Ramos (cell line): ENCODE measurements around the gene RBP4.

Source experiments
- in situ Hi-C: fragments of 300-500 bp; cut with MboI; formaldehyde crosslinking; loops from one replicate; pipeline ENCODE4 v1.14.3; 2022; ENCODE audit warnings: low sequenced_read_pairs; ENCODE audit not compliant: unreplicated experiment

Gene RBP4

DNA sequence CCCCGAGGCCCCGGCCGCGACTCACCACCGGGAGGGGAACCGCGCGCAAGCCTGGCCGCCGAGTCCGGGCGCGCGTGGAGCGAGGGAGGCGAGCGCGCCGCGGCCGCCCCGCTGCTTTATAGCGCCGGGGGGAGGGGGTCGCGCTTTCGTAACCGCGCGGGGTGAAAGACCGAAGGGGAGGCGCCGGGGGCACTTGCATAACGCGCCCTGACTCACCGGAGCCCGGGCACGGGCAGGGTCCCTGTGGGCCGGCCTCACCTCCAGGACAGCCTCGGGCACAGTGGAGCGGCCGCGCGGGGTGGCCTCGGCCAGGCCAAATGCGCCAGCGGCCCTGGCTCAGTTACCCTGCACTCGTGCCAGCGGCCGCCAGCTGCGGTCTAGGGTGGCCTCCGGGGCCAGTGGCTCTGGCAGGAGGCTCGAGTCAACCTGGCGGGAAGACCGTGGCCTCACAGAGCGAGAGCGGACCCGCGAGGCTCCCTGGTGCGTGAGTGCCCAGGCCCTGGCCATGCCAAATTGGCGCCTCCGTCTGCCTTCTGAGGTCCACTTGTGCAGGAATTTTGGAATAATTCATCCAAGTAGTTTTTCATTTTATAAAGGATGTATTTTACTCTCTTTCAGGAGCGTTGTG is at the start of gene RBP4:
Gene RBP4 (minus strand): TSS at position 90 of the 628 bp plus-strand sequence. CDS start 207 bp downstream, outside the sequence.
- in situ Hi-C loops = no loop called here

DNA sequence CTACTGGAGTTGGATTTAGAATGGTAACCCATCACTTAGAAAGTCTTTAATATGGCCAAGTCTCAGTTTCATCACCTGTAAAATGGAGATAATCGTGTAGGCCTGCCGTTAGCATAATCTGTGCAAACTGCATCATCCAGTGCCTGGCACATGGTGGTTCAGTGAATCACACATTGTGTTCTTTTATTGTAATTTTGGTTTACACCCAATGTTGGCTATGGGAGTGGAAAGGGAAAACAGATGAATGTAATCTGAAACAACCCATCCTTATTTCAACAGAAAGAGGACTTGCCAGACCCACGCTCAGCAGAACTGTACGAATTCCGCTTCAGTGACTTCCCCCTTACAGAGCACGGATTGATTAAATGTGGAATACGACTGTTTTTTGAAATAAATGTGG is 38.8 kb upstream of the RBP4 start:
- in situ Hi-C loops = no loop called here

- in situ Hi-C loops = no loop called here
Observed at GRCh38 chr10:93630625-93631557, 29.9 kb upstream of the RBP4 start.

DNA sequence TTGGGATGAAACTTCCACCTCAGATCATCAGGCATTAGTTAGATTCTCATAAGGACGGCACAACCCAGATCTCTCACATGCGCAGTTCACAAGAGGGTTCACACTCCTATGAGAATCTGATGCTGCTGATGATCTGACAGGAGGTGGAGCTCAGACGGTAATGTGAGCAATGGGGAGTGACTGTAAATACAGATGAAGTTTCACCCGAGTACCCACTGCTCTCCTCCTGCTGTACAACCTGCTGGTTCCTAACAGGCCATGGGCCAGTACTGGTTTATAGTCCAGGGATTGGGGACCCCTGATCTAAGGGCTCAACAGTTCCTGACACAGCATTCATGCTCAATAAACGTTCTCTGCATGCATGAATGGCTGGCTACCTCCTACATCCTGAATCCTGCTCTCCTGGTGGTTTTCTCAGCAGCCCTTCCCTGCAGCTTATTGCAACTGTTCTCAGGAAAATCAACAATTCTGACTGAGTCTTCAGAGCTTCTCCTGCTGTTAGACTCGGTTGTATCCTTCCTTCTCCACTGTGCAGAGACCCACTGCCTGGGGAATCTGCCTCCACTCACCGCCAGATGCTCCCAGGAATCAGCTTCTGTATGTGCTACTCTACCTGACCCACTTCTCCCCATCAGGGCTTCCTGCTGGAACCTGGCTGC is 28.7 kb upstream of the RBP4 start:
- in situ Hi-C loops = no loop called here

- in situ Hi-C loops = no loop called here
Observed at GRCh38 chr10:93628858-93629257, 27.8 kb upstream of the RBP4 start.

DNA sequence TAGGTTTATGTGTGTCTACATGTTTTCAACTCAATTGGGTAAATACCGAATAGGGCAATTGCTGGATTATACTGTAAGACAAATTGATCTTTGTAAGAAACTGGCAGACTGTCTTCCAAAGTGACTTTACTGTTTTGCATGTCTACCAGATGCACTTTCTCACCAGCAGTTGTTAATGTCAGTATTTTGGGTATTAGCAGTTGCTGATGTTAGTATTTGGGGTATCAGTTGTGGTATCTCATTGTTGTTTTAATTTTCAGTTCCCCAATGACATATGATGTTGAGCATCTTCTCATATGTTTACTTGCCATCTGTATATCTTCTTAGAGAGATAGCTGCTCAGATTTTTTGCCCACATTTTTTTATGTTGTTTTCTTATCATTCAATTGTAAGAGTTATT is 21.9 kb upstream of the RBP4 start:
- in situ Hi-C loops = no loop called here

GRCh38 chr10:93620925-93621324 is 19.9 kb upstream of the RBP4 start:
- in situ Hi-C loops = no loop called here

GRCh38 chr10:93615576-93616235 is 14.7 kb upstream of the RBP4 start:
- in situ Hi-C loops = no loop called here

- in situ Hi-C loops = no loop called here
Observed at GRCh38 chr10:93614101-93614825, 13.2 kb upstream of the RBP4 start.

- in situ Hi-C loops = no loop called here
Observed at GRCh38 chr10:93613126-93613525, 12.1 kb upstream of the RBP4 start.

GRCh38 chr10:93612311-93612710 is 11.3 kb upstream of the RBP4 start, which contains the start of gene PDE6C:
Gene PDE6C (plus strand): TSS chr10:93612537. CDS start chr10:93612726, 189 bp downstream.
- in situ Hi-C loops = no loop called here

- in situ Hi-C loops = no loop called here
Observed at GRCh38 chr10:93608421-93608820, 7.4 kb upstream of the RBP4 start.

DNA sequence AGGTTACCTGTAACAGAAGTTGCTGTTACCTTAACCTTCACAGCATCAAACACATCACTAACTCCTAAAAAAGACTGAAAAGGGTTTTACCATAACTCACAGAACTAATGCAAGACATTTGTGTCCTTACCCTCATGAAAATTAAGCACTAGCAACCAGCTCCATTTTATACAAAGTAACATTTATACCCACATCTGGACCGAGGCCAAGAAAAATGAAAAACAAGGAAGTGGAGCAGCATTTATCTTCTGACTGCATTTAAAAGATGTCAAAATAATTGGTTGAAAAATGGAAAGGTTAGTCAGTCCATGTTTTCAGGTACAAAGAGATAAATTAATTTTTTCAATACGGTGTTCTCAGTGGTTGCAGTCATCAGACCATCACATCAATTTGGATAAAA is 3.1 kb upstream of the RBP4 start:
- in situ Hi-C loops = no loop called here

DNA sequence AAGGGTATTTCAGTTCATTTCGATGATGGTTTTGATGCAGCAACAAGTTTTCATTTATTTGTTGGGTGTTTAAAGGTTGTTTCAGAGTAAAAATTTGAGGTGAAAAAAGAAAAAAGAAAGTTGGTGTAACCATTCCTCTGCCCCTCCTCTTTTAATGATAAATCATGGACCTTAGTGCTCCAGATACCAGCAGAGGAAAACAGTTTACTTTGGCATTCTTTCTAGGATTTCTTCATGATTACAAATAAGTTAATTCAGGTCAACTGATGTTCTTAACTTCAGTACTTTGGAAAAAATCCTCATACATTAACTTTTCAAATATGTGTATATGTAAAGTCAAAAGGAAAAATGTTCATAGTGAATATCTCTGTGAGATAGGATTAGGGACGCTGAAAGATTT is 2.0 kb upstream of the RBP4 start:
- in situ Hi-C loops = no loop called here

GRCh38 chr10:93601774-93602162 is 733 bp upstream of the RBP4 start:
- in situ Hi-C loops = no loop called here

DNA sequence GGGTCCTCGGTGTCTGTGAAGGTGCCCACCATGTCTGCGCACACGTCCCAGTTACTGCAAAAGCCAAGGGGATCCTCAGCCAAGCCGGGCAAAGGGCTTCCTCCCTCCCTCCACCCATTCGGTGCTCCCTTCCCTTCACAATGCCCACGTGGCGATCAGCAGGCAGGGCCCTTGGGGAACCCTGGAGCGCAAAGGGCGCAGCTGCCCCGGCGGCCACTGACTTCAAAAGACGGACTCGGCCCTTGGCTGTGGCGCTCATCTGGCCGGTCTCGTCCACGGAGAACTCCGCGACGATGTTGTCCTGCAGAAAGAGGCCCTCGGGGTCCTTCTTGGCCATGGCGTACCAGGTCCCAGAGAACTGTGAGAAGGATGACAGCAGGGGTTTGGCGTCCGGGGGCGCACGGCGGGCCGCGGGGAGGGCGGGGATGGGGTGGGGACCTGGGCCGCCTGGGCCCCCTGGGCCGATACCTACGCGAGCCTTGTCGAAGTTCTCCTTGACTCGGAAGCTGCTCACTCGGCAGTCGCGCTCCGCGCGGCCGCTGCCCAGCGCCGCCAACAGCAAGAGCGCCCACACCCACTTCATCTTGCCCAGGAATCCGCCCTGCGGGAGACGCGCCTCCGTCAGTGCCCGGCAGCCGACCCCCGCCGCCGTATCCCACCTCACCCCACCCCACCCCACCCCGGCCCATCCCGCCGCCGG is 439 bp downstream of the RBP4 start:
- in situ Hi-C loops = no loop called here

DNA sequence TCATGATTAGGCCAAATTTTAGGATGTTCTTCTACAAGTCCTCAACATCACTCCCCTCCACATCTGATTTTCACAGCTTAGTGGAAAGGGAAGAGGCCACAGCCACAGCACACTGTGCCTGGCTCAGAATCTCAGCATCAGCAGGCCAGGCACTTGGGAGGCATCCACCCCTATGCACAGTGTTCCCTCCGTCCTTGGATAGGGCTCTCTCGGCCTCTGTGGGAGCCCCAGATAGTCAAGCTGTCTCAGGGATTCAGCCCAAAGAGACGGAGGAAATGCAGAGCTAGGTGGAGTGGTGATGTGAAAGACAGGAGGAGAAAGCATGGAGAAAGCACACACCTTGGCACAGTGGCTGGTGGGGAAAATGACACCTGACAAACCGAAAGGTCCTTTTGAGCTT is 1.3 kb downstream of the RBP4 start:
- in situ Hi-C loops = no loop called here

- in situ Hi-C loops = no loop called here
Observed at GRCh38 chr10:93599335-93599734, 1.7 kb downstream of the RBP4 start.

DNA sequence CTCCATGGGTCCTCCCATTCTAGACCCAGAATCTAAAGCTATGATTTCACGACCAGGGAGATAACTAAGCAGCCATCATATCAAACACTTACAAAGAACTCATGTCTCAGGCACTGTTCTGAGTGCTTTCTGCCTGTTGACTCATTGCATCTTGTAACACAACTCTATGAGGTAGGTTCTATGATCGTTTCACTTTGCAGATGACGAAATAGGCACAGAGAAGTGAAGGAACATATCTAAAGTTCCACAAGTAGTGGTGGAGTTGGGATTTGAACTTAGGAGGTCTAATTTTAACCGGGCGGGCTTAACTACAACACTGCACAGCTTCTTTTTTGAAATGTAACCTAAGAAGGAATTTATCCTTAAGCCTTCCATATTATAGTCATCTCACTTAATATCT is 2.9 kb downstream of the RBP4 start:
- in situ Hi-C loops = no loop called here
